Sigmoid colon (tissue), 7 donors: Measurements from ENCODE around the gene PLXNA4. TPM values are rescaled to one million over a fixed set of nuclear protein-coding genes. Genes with fewer than 3 reads are reported as not detected.

Source experiments
- DNase-seq: peaks from one replicate; pipeline ENCODE4 v3.0.0-alpha.2; 2019
- H3K27ac ChIP-seq, 4 donors: fragments of 200-600 bp; sonication (generic); one replicate each; pipeline ENCODE4 v1.5.1; 2016 to 2019; ENCODE audit warnings: mild to moderate bottlenecking in 1 of 4
- H3K27me3 ChIP-seq, 3 donors: fragments of 200-600 bp; sonication (generic); one replicate each; pipeline ENCODE4 v1.5.1; 2019; ENCODE audit warnings: mild to moderate bottlenecking in 1 of 3
- H3K36me3 ChIP-seq, 4 donors: fragments of 200-600 bp; sonication (generic); one replicate each; pipeline ENCODE4 v1.5.1; 2016 to 2019
- H3K4me1 ChIP-seq, 4 donors: fragments of 200-600 bp; sonication (generic); one replicate each; pipeline ENCODE4 v1.5.1; 2017 to 2019
- H3K4me3 ChIP-seq, 4 donors: fragments of 200-600 bp; sonication (generic); one replicate each; pipeline ENCODE4 v1.5.1; 2017 to 2019; ENCODE audit warnings: mild to moderate bottlenecking in 2 of 4, moderate library complexity in 1 of 4
- H3K9me3 ChIP-seq, 4 donors: fragments of 200-600 bp in 3 of 4; sonication (generic) in 3 of 4; one replicate each; pipeline versions ENCODE4 v1.5.1 to v1.6.1; 2013 to 2019
- EP300 ChIP-seq, 4 donors: sonication (generic); formaldehyde crosslinking; IDR thresholded peaks; one replicate each; pipeline ENCODE4 v1.6.1; 2017; ENCODE audit warnings: antibody characterized with exemption in 4 of 4
- POLR2A ChIP-seq, 2 donors: fragments of 450-650 bp; IDR thresholded peaks; one replicate each; pipeline ENCODE4 v1.6.1; 2016; ENCODE audit warnings: antibody characterized with exemption in 2 of 2, mild to moderate bottlenecking in 2 of 2, moderate library complexity in 2 of 2
- POLR2AphosphoS5 ChIP-seq, 4 donors: sonication (generic); formaldehyde crosslinking; IDR thresholded peaks; one replicate each; pipeline ENCODE4 v1.6.1; 2017; ENCODE audit warnings: antibody characterized with exemption in 4 of 4
- WGBS, 2 donors: extraction: QIAGEN DNeasy Blood & Tissue Kit; methylation state at CpG; one replicate each; pipeline ENCODE4 v1.1.7; 2013; 5-methylcytosine and 5-hydroxymethylcytosine counted together
- intact Hi-C: fragments of 100-400 bp; cut with DNase I; formaldehyde crosslinking; loops from one replicate; pipeline ENCODE4 v1.15.1; 2023
- polyA plus RNA-seq, 3 donors: library from polyadenylated mRNA; stranded (reverse); fragments of 200-250 nt; gene quantifications; one replicate each; pipeline ENCODE4 v1.2.3, GENCODE V29; 2013
- total RNA-seq, 4 donors: library from RNA; depleted of rRNA; stranded (reverse); fragments of >200 nt; gene quantifications; one replicate each; pipeline ENCODE4 v1.1.0, GENCODE V29; 2016
- TF ChIP-seq, protein P1 (sequence below), 4 experiments: fragments of 450-650 bp in 3 of 4; fragments of 200-600 bp in 1 of 4; IDR thresholded peaks; one replicate each; pipeline ENCODE4 v1.5.1; 2016 to 2019; ENCODE audit warnings: antibody characterized with exemption in 4 of 4, mild to moderate bottlenecking in 3 of 4, moderate library complexity in 2 of 4
- donor health status: healthy with polysubstance abuse.
- donor health status: Bipolar disorder and iron deficiency.
- donor health status: healthy.

Gene PLXNA4
- total and polyA plus RNA-seq, 7 donors, result under 0.01 to 10.5 (median 3.7) TPM; not detected in 1

DNA sequence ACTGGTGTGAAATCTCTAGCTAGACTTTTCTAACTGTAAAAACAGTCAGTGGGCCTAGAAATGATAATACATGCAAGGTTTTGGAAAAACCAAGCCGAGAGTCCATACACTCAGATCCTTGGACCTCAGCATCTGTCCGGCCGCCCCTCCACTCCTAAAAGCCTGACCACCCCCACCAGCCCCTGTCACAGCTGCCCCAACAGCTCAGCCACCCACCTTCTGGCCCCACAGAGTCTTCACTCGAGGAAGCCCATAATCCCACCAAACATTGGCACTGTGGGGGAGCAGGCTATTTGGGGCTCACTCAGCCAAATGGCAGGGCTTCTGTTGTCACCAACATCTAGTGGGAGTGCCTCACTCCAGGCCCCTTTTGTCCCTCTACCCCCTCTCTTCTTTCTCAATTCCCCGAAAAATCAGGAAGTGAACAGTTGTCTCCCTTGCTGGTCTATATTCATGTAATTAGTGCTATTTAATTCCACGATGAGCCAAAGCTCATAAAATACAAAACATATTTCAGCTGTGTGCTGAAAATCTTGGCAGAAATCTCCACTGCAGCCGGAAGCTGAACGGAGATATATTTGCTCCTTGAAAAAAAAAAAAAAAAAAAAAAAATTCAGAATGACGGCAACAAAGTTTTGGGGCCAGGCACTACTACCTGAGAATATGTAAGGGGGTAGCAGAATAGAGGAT, 55.5 kb downstream of the PLXNA4 start:
- Histone ChIP-seq H3K4me3 (no peak overlapping the region), H3K27ac (peak overlapping the region in 3 of 4 donors; percentile 8 to 54 (median 15)), H3K9me3 (no peaks in the 10 kb centered on the region), H3K27me3 (no peaks in the 10 kb centered on the region), H3K4me1 (peaks cover 0 to 38% (median 29%) of the 10 kb centered on the region in 4 donors), H3K36me3 (no peaks in the 10 kb centered on the region)
- intact Hi-C loops, result no loop called here
- DNase-seq, result no peak
- 76 to 79% methylated on average over 9 of the region's 9 CpGs for WGBS, 2 donors
- TF ChIP-seq, protein P1, sequence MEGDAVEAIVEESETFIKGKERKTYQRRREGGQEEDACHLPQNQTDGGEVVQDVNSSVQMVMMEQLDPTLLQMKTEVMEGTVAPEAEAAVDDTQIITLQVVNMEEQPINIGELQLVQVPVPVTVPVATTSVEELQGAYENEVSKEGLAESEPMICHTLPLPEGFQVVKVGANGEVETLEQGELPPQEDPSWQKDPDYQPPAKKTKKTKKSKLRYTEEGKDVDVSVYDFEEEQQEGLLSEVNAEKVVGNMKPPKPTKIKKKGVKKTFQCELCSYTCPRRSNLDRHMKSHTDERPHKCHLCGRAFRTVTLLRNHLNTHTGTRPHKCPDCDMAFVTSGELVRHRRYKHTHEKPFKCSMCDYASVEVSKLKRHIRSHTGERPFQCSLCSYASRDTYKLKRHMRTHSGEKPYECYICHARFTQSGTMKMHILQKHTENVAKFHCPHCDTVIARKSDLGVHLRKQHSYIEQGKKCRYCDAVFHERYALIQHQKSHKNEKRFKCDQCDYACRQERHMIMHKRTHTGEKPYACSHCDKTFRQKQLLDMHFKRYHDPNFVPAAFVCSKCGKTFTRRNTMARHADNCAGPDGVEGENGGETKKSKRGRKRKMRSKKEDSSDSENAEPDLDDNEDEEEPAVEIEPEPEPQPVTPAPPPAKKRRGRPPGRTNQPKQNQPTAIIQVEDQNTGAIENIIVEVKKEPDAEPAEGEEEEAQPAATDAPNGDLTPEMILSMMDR (IDR thresholded peaks at IDR 0.05), result no peak
- TF ChIP-seq POLR2AphosphoS5 (IDR thresholded peaks at IDR 0.05), result no peak
- no peak for TF ChIP-seq POLR2A (IDR thresholded peaks at IDR 0.05)
- TF ChIP-seq EP300 (IDR thresholded peaks at IDR 0.05), result no peak

DNA sequence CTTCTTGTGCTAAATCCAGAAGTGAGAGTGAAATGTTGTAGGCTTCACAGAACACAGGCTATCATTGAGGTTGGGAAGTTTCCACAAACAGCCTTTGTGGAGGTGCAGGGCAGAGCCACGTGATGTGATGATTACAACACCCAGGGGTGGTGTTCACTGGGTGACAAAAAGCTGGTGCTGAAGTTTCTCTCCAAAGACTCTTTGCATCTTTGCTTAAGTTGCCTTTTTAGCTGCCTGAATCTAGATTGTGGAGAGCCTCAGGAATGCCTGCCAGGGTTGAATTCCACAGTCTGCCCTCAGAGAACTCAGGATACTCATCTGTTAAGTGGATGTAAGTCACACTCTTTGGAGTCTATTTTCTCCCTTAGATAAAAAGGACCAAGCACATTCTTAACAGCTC, 56.3 kb downstream of the PLXNA4 start:
- no peak for DNase-seq
- no peak for TF ChIP-seq EP300 (IDR thresholded peaks at IDR 0.05)
- TF ChIP-seq POLR2A (IDR thresholded peaks at IDR 0.05), result no peak
- no peak for TF ChIP-seq POLR2AphosphoS5 (IDR thresholded peaks at IDR 0.05)
- TF ChIP-seq, protein P1 (IDR thresholded peaks at IDR 0.05), result no peak
- intact Hi-C loops, result no loop called here
- 56 to 83% methylated on average over 1 of the region's 1 CpG for WGBS, 2 donors
- Histone ChIP-seq H3K4me3 (no peak overlapping the region), H3K27ac (peak overlapping the region in 2 of 4 donors; percentile 8 to 54), H3K27me3 (no peaks in the 10 kb centered on the region), H3K9me3 (no peaks in the 10 kb centered on the region), H3K4me1 (peaks cover 0 to 38% (median 29%) of the 10 kb centered on the region in 4 donors), H3K36me3 (no peaks in the 10 kb centered on the region)

DNA sequence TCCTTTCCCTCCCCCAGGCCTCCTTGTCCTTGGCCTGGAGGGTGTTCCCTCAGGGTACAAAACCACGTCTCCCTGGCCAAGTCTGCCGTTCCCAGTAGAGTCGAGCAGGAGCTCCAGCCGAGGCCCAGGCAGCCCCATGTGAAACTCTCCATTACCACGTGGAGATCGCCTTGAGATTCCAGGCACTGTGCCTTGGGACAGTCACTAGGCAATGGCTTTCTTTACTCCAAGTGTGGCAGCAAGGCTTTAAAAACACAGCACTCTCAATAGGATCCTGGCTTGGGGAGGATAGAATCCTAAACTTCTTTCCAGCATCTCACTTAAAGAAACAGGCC, 57.5 kb downstream of the PLXNA4 start:
- Histone ChIP-seq H3K36me3 (no peaks in the 10 kb centered on the region), H3K27me3 (no peaks in the 10 kb centered on the region), H3K27ac (peak overlapping the region in 1 of 4 donors; percentile 54), H3K4me3 (no peak overlapping the region), H3K9me3 (no peaks in the 10 kb centered on the region), H3K4me1 (peaks cover 0 to 38% (median 29%) of the 10 kb centered on the region in 4 donors)
- TF ChIP-seq EP300 (IDR thresholded peaks at IDR 0.05), result no peak
- TF ChIP-seq POLR2A (IDR thresholded peaks at IDR 0.05), result no peak
- 66 to 79% methylated on average over 6 of the region's 6 CpGs for WGBS, 2 donors
- intact Hi-C loops, result no loop called here
- no peak for DNase-seq

DNA sequence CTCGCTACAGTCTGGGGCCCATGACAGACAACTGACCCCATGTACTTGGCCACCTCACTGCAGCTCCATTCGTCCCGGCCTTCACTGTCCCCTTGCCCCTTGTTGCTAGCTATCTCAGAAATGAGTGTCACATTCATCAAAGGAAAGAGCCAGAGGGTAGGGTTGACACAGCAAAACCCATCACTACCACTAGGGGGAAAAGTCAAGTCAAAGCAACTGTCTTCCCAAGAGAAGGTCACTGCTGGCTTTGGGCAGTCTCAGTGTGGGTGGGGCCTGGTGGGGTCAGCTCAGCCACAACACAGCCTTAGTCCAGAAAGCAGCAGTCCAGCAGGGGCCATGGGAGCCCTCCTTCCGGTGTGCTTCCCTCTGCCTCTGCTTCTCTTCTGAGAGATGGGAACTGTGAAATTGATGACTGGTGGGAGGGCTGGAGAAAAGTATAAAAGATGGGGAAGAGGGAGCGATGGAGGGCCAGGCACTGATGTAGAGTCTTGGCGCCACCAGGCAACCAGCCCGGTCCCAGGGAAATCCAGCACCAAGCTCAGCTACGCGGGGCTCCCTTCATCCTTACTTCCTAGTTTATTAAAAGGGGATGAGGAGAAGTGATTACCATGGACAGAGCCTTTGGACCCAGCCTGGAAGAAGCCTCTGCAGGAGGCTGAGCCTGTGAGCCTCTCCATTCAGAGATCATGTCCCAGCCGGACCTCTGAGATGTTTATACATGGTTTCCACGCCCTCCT, 58.0 kb downstream of the PLXNA4 start:
- H3K4me1 ChIP-seq, result peaks cover 0 to 38% (median 29%) of the 10 kb centered on the region in 4 donors
- H3K9me3 ChIP-seq, result no peaks in the 10 kb centered on the region
- H3K4me3 ChIP-seq, result no peak overlapping the region
- intact Hi-C loops, result no loop called here
- no peaks in the 10 kb centered on the region for H3K27me3 ChIP-seq
- no peaks in the 10 kb centered on the region for H3K36me3 ChIP-seq
- no peak for DNase-seq
- no peak overlapping the region for H3K27ac ChIP-seq
- TF ChIP-seq, protein P1 (IDR thresholded peaks at IDR 0.05), result peak in 1 of 4 experiments; percentile 18
- TF ChIP-seq POLR2A (IDR thresholded peaks at IDR 0.05), result no peak
- no peak for TF ChIP-seq EP300 (IDR thresholded peaks at IDR 0.05)
- no peak for TF ChIP-seq POLR2AphosphoS5 (IDR thresholded peaks at IDR 0.05)
- 83 to 88% methylated on average over 11 of the region's 11 CpGs for WGBS, 2 donors

DNA sequence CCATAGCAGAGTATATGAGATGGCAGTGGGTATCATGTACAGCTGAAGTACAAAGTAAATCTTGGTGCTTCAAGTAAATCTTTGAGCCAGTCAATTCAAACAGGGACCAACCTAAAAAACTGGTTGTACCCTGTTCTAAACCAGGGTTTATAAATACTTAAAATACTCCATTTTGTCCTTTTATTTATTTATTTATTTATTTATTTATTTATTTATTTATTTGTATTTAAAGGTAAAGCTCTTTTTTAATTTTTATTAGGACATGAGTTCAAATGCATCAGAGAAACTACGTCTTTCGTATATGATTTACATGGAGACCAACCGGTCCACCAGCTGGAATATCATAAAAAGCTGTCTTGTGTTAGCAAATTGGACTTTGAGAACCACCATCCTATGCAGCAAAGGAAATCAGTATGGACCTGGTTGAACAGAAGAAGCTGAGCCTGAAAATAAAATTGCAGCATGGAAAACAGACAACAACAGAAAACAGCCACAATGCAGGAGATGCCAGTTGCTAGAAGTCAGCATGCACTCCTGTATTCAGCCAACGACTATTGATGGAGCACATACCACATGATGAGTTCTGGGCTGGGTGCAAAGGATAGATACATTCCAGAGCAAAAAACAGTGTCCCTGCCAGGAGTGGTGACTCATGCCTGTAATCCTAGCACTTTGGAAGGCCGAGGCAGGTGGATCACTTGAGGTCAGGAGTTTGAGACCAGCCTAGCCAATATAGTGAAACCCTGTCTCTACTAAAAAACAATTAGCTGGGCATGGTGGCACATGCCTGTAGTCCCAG, 60.0 kb downstream of the PLXNA4 start:
- Histone ChIP-seq H3K27me3 (no peaks in the 10 kb centered on the region), H3K9me3 (no peaks in the 10 kb centered on the region), H3K27ac (peak overlapping the region in 1 of 4 donors; percentile 47), H3K4me3 (no peak overlapping the region), H3K36me3 (no peaks in the 10 kb centered on the region), H3K4me1 (peaks cover 0 to 35% (median 28%) of the 10 kb centered on the region in 4 donors)
- DNase-seq, result no peak
- intact Hi-C loops, result no loop called here
- 68 to 83% methylated on average over 5 of the region's 5 CpGs for WGBS, 2 donors
- TF ChIP-seq POLR2AphosphoS5 (IDR thresholded peaks at IDR 0.05), result peak in 1 of 4 donors; percentile 54
- TF ChIP-seq EP300 (IDR thresholded peaks at IDR 0.05), result no peak
